CD8-positive, alpha-beta memory T cell (primary cell): Measurements from ENCODE around the gene LGR4. TPM values are rescaled to one million over a fixed set of nuclear protein-coding genes. Genes with fewer than 3 reads are reported as not detected.
A peak's percentile ranks its signal among the peaks of the same experiment; 100 is the strongest.
"Not testable (repeated sequence)": the region's sequence is repeated elsewhere in the genome, so short reads cannot be mapped to it uniquely, and the experiment has no call there.

ENCODE experiments used
- CTCF ChIA-PET: fragments of 350-600 bp; sonication (Branson Sonifier 250); formaldehyde crosslinking; loops from one replicate; lab custom pipeline; 2021; ENCODE audit warnings: antibody characterized with exemption; lab: Charles Lee
- POLR2A ChIA-PET: fragments of 350-600 bp; sonication (Branson Sonifier 250); formaldehyde crosslinking; loops from one replicate; lab custom pipeline; 2021; ENCODE audit warnings: antibody characterized with exemption; lab: Charles Lee
- DNase-seq, 5 donors: peaks; one replicate each; pipeline versions ENCODE4 v3.0.0 to v3.0.0-alpha.2; 2020 to 2022; ENCODE audit warnings: mixed read lengths in 1 of 5
- H3K27ac ChIP-seq: one replicate; pipeline ENCODE4 v1.7.0; 2013; ENCODE audit warnings: low read depth, mild to moderate bottlenecking, low read length, moderate library complexity
- H3K27me3 ChIP-seq: 2 replicates; pipeline ENCODE4 v1.7.0; 2013; ENCODE audit warnings: low read length, mild to moderate bottlenecking; ENCODE audit not compliant: insufficient read depth, poor library complexity, severe bottlenecking
- H3K36me3 ChIP-seq: 2 replicates; pipeline ENCODE4 v1.7.0; 2013; ENCODE audit warnings: mild to moderate bottlenecking, low read length, moderate library complexity; ENCODE audit not compliant: insufficient read depth
- H3K4me1 ChIP-seq: 2 replicates; pipeline ENCODE4 v1.7.0; 2013; ENCODE audit warnings: mild to moderate bottlenecking, low read length, moderate library complexity; ENCODE audit not compliant: insufficient read depth
- H3K4me3 ChIP-seq: 2 replicates; pipeline ENCODE4 v1.7.0; 2013; ENCODE audit warnings: mild to moderate bottlenecking, low read length
- H3K9me3 ChIP-seq: 2 replicates; pipeline ENCODE4 v1.7.0; 2013; ENCODE audit warnings: mild to moderate bottlenecking, low read length
- H3K27ac Mint-ChIP-seq, 8 donors: one replicate each; pipeline ENCODE4 v1.8.0; 2020 to 2021; ENCODE audit warnings: mixed read lengths in 8 of 8, mild to moderate bottlenecking in 6 of 8, inconsistent platforms in 3 of 8, moderate library complexity in 3 of 8
- H3K27me3 Mint-ChIP-seq, 2 donors: one replicate each; pipeline ENCODE4 v1.8.0; 2020 to 2021; ENCODE audit warnings: mixed read lengths in 2 of 2, mild to moderate bottlenecking in 1 of 2, moderate library complexity in 1 of 2
- H3K36me3 Mint-ChIP-seq, 3 donors: one replicate each; pipeline ENCODE4 v1.8.0; 2020 to 2021; ENCODE audit warnings: mixed read lengths in 3 of 3, inconsistent platforms in 1 of 3, mild to moderate bottlenecking in 1 of 3
- H3K4me1 Mint-ChIP-seq, 3 donors: one replicate each; pipeline ENCODE4 v1.8.0; 2020 to 2021; ENCODE audit warnings: mixed read lengths in 3 of 3, inconsistent platforms in 1 of 3, mild to moderate bottlenecking in 1 of 3
- H3K4me3 Mint-ChIP-seq, 7 donors: one replicate each; pipeline ENCODE4 v1.8.0; 2020 to 2021; ENCODE audit warnings: mixed read lengths in 7 of 7, mild to moderate bottlenecking in 6 of 7, moderate library complexity in 4 of 7, inconsistent platforms in 2 of 7
- H3K9me3 Mint-ChIP-seq, 5 donors: one replicate each; pipeline ENCODE4 v1.8.0; 2020 to 2022; ENCODE audit warnings: mixed read lengths in 5 of 5, mild to moderate bottlenecking in 3 of 5, moderate library complexity in 2 of 5, inconsistent platforms in 1 of 5
- polyA plus RNA-seq: library from polyadenylated mRNA; unstranded; fragments of 300-500 nt; fragmentation: Illumina TruSeq; gene quantifications from one replicate; pipeline ENCODE4 v1.2.3, GENCODE V29; 2021
- total RNA-seq, 2 experiments: library from RNA; stranded (reverse); gene quantifications; one replicate each; pipeline ENCODE4 v1.2.3, GENCODE V29; 2021

Gene LGR4
- total and polyA plus RNA-seq, 3 experiments from 2014 or later, result 0.04 to 0.39 (median 0.07) TPM

GRCh38 chr11:27321340-27321739, 151.2 kb downstream of the LGR4 start:
- DNase-seq, H3K9me3 Mint-ChIP-seq, H3K27ac Mint-ChIP-seq, H3K36me3 Mint-ChIP-seq, H3K36me3 ChIP-seq, H3K4me1 Mint-ChIP-seq, POLR2A ChIA-PET, H3K27me3 Mint-ChIP-seq, CTCF ChIA-PET, H3K27ac ChIP-seq, H3K27me3 ChIP-seq, H3K4me1 ChIP-seq, H3K9me3 ChIP-seq, H3K4me3 ChIP-seq: not testable (repeated sequence)
- H3K4me3 Mint-ChIP-seq, result peak overlapping the region in 1 of 7 donors; percentile 33

- Histone ChIP-seq H3K27ac (no peak overlapping the region), H3K27me3 (no peaks in the 10 kb centered on the region), H3K36me3 (no peaks in the 10 kb centered on the region), H3K9me3 (no peaks in the 10 kb centered on the region), H3K4me3 (no peak overlapping the region), H3K4me1 (no peaks in the 10 kb centered on the region)
- no peak overlapping the region for H3K27ac Mint-ChIP-seq
- ChIA-PET CTCF (no interaction called here), POLR2A (no interaction called here)
- peaks cover 0 to 3% (median 0%) of the 10 kb centered on the region in 3 donors for H3K4me1 Mint-ChIP-seq
- DNase-seq, result no peak
- H3K36me3 Mint-ChIP-seq, result peaks cover 0 to 2% (median 0%) of the 10 kb centered on the region in 3 donors
- H3K4me3 Mint-ChIP-seq, result no peak overlapping the region
- H3K27me3 Mint-ChIP-seq, result peaks cover 0 to 6% of the 10 kb centered on the region in 2 donors
- no peaks in the 10 kb centered on the region for H3K9me3 Mint-ChIP-seq
Observed at GRCh38 chr11:27319072-27319471, 153.5 kb downstream of the LGR4 start.

GRCh38 chr11:27317751-27318150, 154.8 kb downstream of the LGR4 start:
- Mint-ChIP-seq H3K4me3 (no peak overlapping the region), H3K9me3 (no peaks in the 10 kb centered on the region), H3K27me3 (peaks cover 0 to 11% of the 10 kb centered on the region in 2 donors), H3K4me1 (peaks cover 0 to 3% (median 0%) of the 10 kb centered on the region in 3 donors), H3K27ac (no peak overlapping the region), H3K36me3 (peaks cover 0 to 2% (median 0%) of the 10 kb centered on the region in 3 donors)
- Histone ChIP-seq H3K4me1 (no peaks in the 10 kb centered on the region), H3K4me3 (no peak overlapping the region), H3K27me3 (no peaks in the 10 kb centered on the region), H3K9me3 (no peaks in the 10 kb centered on the region), H3K27ac (no peak overlapping the region), H3K36me3 (no peaks in the 10 kb centered on the region)
- ChIA-PET POLR2A (no interaction called here), CTCF (no interaction called here)
- DNase-seq, result no peak

Other genes starting within 250 kb of the LGR4 start
- 10 to 100 TPM; 22.4 to 23.0 TPM for gene CCDC34, start 109.6 kb downstream of the LGR4 start, total RNA-seq
- 2.3 TPM for gene CCDC34, start 109.6 kb downstream of the LGR4 start, polyA plus RNA-seq
- 10 to 100 TPM; 27.4 to 28.9 TPM for gene LIN7C, start 34.0 kb upstream of the LGR4 start, total RNA-seq
- gene LIN7C, start 34.0 kb upstream of the LGR4 start, polyA plus RNA-seq, result 14.7 TPM
- gene BDNF, start 227.7 kb upstream of the LGR4 start, total RNA-seq, result not detected
- gene BDNF, start 227.7 kb upstream of the LGR4 start, polyA plus RNA-seq, result not detected